ENCODE measurements around the gene SLC22A2. TPM values are rescaled to one million over a fixed set of nuclear protein-coding genes. Genes with fewer than 3 reads are reported as not detected.

Gene SLC22A2
- polyA plus RNA-seq, 3 donors: not detected

DNA sequence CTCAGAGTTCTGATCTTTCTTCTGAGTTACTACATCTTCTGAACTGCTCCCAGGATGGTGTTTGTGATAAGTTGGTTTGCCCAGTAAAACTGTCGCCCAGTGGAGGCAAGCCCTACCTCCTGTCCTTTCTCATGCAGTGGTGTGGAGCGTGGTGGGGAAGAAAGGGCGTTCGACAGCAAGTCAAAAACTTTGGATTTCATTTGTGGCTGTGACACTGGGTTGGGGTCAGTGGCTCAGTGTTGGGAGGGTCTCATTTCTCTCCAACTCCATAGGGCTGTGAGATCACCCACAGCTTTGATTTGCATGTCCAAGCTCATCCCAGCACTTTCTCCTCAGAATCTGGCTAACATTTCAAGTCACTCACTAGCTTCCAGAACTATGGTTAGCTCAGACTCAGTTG lies 17.5 kb upstream of the SLC22A2 start:
- H3K4me3 Mint-ChIP-seq: no peak overlapping the region
- DNase-seq: no peak
- intact Hi-C loops (cut with micrococcal nuclease): no loop called here
- H3K4me1 Mint-ChIP-seq: no peaks in the 10 kb centered on the region
- no peaks in the 10 kb centered on the region for H3K9me3 ChIP-seq (replicated peaks in 1 of 2; ENCODE audit: control insufficient read depth in 1 of 2, insufficient read depth in 1 of 2, low read length in 2 of 2)
- H3K36me3 ChIP-seq (replicated peaks in 1 of 2; ENCODE audit: control insufficient read depth in 1 of 2, insufficient read depth in 2 of 2, low read length in 2 of 2): no peaks in the 10 kb centered on the region
- peaks cover 0 to 1% (median 1%) of the 10 kb centered on the region in 3 donors for H3K27me3 Mint-ChIP-seq (ENCODE audit: low read depth in 3 of 3)
- H3K79me2 ChIP-seq (ENCODE audit: insufficient read depth, low read length): no peaks in the 10 kb centered on the region
- peaks cover 0 to 5% (median 0%) of the 10 kb centered on the region in 7 donors for H3K9me3 Mint-ChIP-seq
- H3K27me3 ChIP-seq (ENCODE audit: control insufficient read depth in 2 of 2, insufficient read depth in 2 of 2, low read length in 2 of 2): no peaks in the 10 kb centered on the region
- no peaks in the 10 kb centered on the region for H4K20me1 ChIP-seq (ENCODE audit: insufficient read depth, low read length)
- no peaks in the 10 kb centered on the region for H3K36me3 Mint-ChIP-seq
- H3K4me2 ChIP-seq (replicated peaks; ENCODE audit: extremely low read depth, low read length, poor library complexity, severe bottlenecking): no peak overlapping the region
- no CpG with 5 or more reads among the region's 4 CpGs for WGBS (ENCODE audit: insufficient coverage)
- no peak overlapping the region for H3K4me3 ChIP-seq (replicated peaks in 1 of 3; ENCODE audit: low read depth in 2 of 3, low read length in 3 of 3)
- H3K27ac Mint-ChIP-seq: no peak overlapping the region
- TF ChIP-seq, protein P1, sequence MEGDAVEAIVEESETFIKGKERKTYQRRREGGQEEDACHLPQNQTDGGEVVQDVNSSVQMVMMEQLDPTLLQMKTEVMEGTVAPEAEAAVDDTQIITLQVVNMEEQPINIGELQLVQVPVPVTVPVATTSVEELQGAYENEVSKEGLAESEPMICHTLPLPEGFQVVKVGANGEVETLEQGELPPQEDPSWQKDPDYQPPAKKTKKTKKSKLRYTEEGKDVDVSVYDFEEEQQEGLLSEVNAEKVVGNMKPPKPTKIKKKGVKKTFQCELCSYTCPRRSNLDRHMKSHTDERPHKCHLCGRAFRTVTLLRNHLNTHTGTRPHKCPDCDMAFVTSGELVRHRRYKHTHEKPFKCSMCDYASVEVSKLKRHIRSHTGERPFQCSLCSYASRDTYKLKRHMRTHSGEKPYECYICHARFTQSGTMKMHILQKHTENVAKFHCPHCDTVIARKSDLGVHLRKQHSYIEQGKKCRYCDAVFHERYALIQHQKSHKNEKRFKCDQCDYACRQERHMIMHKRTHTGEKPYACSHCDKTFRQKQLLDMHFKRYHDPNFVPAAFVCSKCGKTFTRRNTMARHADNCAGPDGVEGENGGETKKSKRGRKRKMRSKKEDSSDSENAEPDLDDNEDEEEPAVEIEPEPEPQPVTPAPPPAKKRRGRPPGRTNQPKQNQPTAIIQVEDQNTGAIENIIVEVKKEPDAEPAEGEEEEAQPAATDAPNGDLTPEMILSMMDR (IDR thresholded peaks at IDR 0.05): no peak
- H3K4me1 ChIP-seq (ENCODE audit: control insufficient read depth in 1 of 2, insufficient read depth in 2 of 2, low read length in 2 of 2): no peaks in the 10 kb centered on the region
- no peak overlapping the region for H3K27ac ChIP-seq (ENCODE audit: low read depth in 1 of 2, low read length in 2 of 2)
- H2AFZ ChIP-seq (ENCODE audit: insufficient read depth, low read depth, low read length, poor library complexity, severe bottlenecking): no peak overlapping the region
- no peak overlapping the region for H3K9ac ChIP-seq (ENCODE audit: insufficient read depth, low read length, poor library complexity, severe bottlenecking)

DNA sequence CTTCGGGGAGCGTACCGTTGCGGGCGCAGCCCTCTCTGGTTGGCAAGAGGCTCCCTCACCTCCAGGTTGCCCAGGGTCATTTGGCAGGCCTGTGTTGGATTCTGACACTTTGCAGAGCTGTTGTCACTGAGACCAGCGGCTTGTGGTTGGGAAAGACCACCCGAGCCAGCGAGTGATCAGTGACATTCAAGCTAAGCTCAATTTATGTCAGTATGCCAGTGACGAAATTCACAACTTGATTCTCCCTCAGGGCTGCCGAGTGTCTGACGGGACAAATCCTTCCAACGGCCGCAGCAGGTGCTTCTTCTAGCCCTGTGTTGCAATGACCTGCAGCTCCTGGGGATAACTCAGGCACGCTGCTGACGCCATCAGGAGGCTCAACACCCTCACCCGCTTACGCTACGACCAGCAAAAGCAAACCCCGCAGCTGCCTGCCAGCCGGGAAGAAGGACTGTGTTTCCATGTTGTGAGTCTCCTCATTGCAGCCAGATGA lies 16.9 kb upstream of the SLC22A2 start:
- Histone ChIP-seq H3K27ac (ENCODE audit: low read depth in 1 of 2, low read length in 2 of 2) (no peak overlapping the region), H4K20me1 (ENCODE audit: insufficient read depth, low read length) (no peaks in the 10 kb centered on the region), H3K9ac (ENCODE audit: insufficient read depth, low read length, poor library complexity, severe bottlenecking) (no peak overlapping the region), H3K27me3 (ENCODE audit: control insufficient read depth in 2 of 2, insufficient read depth in 2 of 2, low read length in 2 of 2) (no peaks in the 10 kb centered on the region), H3K79me2 (ENCODE audit: insufficient read depth, low read length) (no peaks in the 10 kb centered on the region), H3K4me1 (ENCODE audit: control insufficient read depth in 1 of 2, insufficient read depth in 2 of 2, low read length in 2 of 2) (no peaks in the 10 kb centered on the region), H3K9me3 (replicated peaks in 1 of 2; ENCODE audit: control insufficient read depth in 1 of 2, insufficient read depth in 1 of 2, low read length in 2 of 2) (no peaks in the 10 kb centered on the region), H2AFZ (ENCODE audit: insufficient read depth, low read depth, low read length, poor library complexity, severe bottlenecking) (no peak overlapping the region), H3K4me3 (replicated peaks in 1 of 3; ENCODE audit: low read depth in 2 of 3, low read length in 3 of 3) (no peak overlapping the region), H3K4me2 (replicated peaks; ENCODE audit: extremely low read depth, low read length, poor library complexity, severe bottlenecking) (no peak overlapping the region), H3K36me3 (replicated peaks in 1 of 2; ENCODE audit: control insufficient read depth in 1 of 2, insufficient read depth in 2 of 2, low read length in 2 of 2) (no peaks in the 10 kb centered on the region)
- H3K9me3 Mint-ChIP-seq: peaks cover 0 to 5% (median 0%) of the 10 kb centered on the region in 7 donors
- no peaks in the 10 kb centered on the region for H3K36me3 Mint-ChIP-seq
- DNase-seq: no peak
- no peaks in the 10 kb centered on the region for H3K4me1 Mint-ChIP-seq
- peaks cover 0 to 1% (median 1%) of the 10 kb centered on the region in 3 donors for H3K27me3 Mint-ChIP-seq (ENCODE audit: low read depth in 3 of 3)
- TF ChIP-seq, protein P1 (IDR thresholded peaks at IDR 0.05): no peak
- intact Hi-C loops (cut with micrococcal nuclease): no loop called here
- WGBS (ENCODE audit: insufficient coverage): 89% methylated on average over 18 of the region's 20 CpGs
- H3K27ac Mint-ChIP-seq: no peak overlapping the region
- H3K4me3 Mint-ChIP-seq: no peak overlapping the region
